ENCODE measurements around the gene RBP3.

Gene RBP3

DNA sequence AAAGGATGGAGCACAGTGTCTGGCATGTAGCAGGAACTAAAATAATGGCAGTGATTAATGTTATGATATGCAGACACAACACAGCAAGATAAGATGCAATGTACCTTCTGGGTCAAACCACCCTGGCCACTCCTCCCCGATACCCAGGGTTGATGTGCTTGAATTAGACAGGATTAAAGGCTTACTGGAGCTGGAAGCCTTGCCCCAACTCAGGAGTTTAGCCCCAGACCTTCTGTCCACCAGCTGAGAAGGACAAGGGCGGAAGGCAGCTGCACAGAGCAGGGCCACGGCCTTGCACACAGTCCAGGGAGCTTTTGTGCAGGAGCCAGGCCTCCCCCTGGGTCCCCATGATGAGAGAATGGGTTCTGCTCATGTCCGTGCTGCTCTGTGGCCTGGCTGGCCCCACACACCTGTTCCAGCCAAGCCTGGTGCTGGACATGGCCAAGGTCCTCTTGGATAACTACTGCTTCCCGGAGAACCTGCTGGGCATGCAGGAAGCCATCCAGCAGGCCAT, at the start of gene RBP3:
TSS of gene RBP3 (plus strand) at position 226 of the 514 bp plus-strand sequence. CDS start at position 348, 122 bp downstream.
- no peak for DNase-seq (ENCODE audit: low read depth in 2 of 3, low spot score in 2 of 3)

DNA sequence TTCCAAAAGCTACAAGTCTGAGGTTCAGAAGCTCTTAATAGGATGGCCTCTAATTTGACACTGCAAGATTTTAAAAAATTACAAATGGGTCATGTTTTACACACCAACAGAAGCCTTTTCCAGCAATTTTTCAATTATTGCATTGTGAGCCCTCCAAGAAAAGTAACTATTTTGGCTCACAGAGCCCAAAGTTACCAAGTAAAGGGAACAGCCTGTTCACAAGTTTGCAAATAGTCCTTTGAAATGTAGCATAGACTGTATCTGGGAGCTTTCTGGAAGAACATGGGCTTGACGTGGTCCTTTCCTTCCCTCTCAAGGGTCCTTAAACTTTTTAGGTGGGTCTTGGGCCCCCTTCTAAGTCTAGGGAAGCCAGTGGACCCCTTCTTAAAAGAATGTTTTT, 49.4 kb upstream of the RBP3 start:
- no peak for DNase-seq (ENCODE audit: low read depth in 2 of 3, low spot score in 2 of 3)

DNA sequence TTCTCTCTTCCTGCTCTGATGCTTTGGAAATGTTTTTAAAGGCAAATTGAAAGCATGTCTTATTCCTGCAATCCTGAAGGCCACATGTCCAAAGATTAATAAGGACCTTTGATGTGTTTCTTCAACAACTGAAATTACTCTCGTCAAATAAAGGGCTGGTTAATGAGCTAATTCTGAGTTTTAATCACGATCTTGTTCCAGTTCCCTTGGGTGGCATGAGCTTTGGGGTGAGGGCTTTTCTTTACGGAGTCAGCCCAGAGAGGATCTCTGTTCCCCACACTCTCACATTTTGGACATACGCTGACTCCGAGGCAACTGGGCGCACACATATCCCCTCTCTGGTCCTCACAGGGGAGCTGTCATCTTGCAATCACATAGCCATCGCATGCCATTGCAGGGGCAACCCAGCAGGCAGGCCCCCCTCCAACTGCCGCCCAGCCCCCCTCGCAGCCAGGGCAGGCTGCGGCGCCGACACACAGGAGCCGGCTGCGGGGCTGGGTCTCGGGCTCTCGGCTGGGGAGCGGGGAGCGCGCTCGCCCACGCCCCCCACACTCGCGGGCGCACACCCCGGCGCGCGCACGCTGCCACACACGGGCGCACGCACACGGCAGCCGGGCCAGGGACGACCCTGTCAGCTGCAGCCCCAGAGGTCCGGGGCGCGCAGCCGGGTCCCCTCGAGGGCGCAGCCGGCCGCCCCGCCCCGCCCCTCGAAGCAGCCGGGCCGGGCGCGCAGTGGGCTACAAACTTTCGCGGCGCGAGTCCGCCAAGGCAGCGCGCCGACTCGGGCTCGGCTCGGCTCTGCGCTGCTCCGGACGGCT, 48.3 kb upstream of the RBP3 start, which contains the start of gene GDF10:
TSS of gene GDF10 (plus strand) at position 587 of the 818 bp plus-strand sequence. CDS start 455 bp downstream, outside the sequence.
- DNase-seq (ENCODE audit: low read depth in 2 of 3, low spot score in 2 of 3) = no peak

DNA sequence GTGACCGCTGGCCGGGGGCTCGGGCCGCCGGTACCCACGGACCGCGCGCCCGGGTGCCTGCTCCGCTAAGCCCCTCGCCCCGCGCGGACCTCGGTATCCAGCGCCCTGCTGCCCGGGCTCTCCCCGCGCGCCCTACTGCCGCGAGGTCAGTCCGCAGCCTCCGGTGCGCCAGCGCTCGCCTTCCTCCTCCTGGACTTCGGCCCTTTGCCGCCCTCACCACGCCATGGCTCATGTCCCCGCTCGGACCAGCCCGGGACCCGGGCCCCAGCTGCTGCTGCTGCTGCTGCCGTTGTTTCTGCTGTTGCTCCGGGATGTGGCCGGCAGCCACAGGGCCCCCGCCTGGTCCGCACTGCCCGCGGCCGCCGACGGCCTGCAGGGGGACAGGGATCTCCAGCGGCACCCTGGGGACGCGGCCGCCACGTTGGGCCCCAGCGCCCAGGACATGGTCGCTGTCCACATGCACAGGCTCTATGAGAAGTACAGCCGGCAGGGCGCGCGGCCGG, 47.7 kb upstream of the RBP3 start:
- DNase-seq (ENCODE audit: low read depth in 2 of 3, low spot score in 2 of 3) = no peak

DNA sequence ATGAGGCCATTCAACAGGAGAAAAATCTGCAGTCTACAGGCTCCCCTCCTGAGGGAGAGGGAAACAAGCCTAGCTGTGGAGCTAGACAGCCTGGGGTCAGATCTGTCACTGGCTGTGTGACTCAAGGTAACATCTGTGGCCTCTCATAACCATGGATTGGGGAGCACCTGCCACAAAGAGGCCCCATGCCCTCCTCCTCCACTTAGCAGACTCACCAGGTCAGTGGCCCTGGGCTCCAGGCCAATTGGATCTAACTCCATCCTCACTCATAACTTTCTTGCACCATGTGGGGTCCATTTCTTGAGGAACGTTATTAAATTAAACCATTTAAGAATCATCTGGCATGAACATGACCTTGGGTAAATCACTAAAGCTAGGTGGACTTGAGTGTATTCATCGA, 46.3 kb upstream of the RBP3 start:
- DNase-seq (ENCODE audit: low read depth in 2 of 3, low spot score in 2 of 3) = no peak

DNA sequence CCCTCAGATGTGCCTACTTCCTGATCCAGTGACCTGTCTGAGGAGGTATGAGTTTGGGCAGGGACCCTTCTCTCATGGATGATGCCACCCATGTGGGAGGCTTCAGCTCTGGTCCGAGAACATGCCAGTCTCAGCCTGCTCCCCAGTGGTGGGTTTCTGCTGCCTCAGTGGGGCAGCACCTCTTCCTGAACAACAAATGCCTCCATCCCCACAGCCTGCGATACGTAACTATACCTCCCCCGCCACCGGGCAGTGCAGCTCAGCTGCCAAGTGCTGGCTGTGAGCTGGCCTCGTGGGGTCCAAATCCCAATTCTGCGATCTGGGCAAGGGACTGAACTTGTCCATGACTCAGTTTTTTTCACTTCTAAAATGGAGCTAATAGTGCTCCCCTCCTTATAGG, 45.1 kb upstream of the RBP3 start:
- DNase-seq (ENCODE audit: low read depth in 2 of 3, low spot score in 2 of 3) = no peak

DNA sequence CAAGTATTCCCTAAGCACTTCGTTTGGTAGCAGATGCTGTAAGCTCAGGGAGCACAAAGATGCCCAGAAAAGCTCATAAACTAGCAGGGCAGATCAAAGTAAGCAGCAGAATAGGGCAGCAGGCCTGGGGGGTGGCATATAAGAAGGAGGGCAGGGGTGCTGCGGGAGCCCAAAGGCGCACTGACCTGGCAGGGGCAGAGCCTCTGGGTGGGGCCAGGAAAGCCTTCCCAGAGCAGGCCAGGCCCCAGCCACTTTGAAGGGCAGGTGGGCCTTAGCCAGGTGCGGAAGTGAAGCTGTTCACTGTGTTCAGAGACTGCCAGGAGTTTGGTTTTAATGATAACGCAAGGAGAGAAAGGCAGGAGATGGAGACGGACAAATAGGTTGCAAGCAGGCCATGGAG, 44.3 kb upstream of the RBP3 start:
- DNase-seq (ENCODE audit: low read depth in 2 of 3, low spot score in 2 of 3) = no peak

DNA sequence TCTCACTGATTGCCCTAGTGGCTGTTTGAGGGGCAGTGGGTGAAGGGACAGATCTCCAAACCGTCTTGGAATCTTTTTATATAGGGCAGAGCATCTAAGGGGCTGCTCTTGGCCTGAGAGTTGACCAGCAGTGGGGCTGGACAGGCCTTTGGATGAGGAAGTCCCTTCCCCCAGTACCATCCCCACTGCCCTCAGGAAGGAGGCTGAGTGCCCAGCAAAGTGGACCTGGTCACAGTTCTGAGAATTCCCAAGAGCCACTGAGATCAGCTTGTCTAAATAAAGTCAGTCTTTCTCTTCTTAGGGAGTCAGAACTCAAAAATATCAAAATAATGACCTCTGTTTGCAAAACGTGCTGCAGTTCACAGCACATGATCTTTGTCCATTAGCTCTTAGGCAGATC, 42.6 kb upstream of the RBP3 start:
- DNase-seq (ENCODE audit: low read depth in 2 of 3, low spot score in 2 of 3) = no peak

DNA sequence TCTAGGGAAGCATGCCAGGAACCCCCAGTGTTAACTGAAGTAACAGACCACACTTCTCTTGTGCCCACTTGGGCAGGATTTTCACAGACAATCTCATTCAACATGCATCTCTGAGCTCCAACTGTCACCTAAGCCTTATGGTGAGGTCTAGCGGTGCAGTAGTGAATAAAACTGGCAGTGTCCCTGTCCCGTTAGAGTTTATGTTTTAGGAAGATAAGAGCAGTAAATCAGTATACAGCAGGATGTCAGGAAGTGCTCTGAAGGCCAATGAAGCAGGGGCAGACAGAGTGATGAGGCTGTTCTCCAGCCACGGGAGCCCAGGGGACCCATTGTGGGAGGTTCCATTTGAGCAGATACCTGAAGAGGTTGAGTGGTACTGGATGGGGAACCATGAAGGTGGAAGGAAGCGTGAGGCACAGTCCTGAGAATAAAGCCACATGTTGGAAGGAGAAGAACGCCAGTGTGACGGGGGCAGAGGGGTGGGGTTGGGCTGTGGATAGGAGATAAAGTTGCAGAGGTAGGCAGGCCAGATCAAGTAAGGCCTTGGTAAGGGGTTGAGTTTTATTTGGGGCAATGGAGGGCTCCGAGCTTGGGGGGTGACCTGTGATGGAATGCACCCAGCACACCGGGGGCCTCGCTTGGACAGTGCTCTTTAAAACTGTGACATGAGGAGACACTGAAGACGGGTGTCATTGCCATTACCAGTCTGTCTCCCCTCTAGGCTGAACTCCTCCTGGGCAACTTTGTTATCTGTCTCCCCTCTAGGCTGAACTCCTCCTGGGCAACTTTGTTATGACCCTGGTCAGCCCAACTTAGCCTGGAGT, 41.6 kb upstream of the RBP3 start:
- DNase-seq (ENCODE audit: low read depth in 2 of 3, low spot score in 2 of 3) = no peak

DNA sequence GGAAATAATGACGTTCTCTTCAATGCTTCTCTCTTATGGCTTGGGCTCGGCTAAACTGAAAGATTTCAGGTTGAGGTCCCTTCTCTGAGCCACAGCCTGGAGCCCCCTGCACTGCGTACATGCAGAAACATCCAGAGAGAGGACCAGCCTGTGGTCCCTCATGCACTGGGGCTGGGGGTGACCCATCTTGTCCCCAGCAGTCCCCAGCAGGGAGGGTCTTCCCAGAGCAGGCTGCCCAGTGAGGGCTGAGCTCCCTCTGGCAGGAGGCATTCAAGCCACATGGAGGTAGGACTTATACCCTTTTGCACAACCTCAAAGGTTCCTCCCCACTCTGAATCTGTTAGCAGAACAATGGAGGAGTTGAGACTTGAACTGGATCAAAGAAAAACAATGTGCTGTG, 40.8 kb upstream of the RBP3 start:
- no peak for DNase-seq (ENCODE audit: low read depth in 2 of 3, low spot score in 2 of 3)

DNA sequence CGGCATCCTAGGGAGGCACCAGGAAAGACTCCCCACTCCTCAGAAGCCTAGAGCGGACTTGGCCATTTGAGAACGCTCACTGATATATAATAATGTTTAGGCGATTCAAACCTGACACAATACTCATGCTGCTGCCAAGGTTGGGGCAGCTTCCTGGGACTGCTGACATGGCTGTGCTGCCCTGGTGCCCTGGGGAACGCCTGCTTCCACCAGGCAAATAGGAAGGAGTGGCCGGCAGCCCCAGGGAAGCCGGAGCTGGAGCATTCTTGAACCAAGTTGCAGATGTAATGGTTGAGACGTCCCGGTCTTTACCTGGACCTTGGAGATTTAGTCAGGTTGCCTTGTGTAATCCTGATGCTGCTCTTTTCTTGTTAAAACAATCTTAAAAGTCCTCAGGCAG, 39.4 kb upstream of the RBP3 start:
- no peak for DNase-seq (ENCODE audit: low read depth in 2 of 3, low spot score in 2 of 3)

DNA sequence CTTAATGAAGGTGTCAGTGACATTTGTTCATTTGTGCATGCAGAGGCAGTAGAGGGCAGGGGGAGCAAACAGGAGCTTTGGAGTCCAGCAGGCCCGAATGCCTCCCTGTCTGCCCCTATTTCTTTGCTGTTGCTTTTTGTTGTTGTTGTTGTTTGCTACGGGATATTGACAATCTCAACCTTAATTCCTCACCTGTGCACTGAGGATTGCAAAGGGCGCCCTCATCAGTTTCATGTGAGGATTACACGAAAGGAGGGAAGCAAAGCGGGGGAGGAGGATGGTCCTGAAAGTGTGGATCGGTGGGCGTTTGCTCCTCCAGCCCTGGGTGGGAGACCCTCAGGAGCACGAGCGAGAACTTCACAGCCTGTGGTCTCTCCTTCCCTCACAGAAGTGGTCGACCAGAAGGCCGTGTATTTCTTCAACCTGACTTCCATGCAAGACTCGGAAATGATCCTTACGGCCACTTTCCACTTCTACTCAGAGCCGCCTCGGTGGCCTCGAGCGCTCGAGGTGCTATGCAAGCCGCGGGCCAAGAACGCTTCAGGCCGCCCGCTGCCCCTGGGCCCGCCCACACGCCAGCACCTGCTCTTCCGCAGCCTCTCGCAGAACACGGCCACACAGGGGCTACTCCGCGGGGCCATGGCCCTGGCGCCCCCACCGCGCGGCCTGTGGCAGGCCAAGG, 38.6 kb upstream of the RBP3 start:
- no peak for DNase-seq (ENCODE audit: low read depth in 2 of 3, low spot score in 2 of 3)

DNA sequence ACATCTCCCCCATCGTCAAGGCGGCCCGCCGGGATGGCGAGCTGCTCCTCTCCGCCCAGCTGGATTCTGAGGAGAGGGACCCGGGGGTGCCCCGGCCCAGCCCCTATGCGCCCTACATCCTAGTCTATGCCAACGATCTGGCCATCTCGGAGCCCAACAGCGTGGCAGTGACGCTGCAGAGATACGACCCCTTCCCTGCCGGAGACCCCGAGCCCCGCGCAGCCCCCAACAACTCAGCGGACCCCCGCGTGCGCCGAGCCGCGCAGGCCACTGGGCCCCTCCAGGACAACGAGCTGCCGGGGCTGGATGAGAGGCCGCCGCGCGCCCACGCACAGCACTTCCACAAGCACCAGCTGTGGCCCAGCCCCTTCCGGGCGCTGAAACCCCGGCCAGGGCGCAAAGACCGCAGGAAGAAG, 38.1 kb upstream of the RBP3 start:
- DNase-seq (ENCODE audit: low read depth in 2 of 3, low spot score in 2 of 3) = no peak

DNA sequence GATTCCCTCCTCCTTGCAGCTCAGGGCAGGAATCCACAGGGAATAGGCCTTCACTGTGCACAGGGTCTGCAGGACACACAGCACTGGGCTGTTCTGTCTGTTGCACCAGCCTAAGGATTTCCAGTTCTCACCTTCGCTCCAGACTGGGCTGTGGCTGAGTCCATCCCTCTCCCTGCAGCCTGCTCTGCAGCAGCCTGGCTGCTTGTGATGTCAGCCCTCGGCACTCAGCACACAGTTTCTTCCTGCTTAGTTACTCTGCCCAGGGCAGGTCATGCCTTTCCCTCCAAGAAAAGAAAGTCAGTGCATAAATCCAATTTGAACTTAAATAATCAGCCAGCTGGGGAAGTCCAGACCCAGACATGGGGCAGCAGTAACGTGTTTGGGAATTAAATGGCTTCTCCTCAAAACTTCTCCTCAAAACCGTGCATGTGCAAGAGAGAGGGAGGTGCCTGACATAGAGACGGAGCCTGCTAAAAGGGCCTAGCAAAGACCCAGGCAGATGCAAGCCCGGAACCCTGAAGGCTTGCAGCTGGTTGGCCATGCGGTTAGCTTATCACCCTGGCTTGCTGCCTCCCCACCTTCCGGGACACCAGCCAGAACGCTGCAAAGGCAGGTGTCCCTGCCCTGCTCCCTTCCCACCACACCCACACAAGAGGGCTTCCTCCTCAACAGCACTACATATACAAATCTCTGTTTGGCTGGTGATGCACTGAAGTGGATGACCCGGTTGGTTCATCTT, 36.8 kb upstream of the RBP3 start:
- peak in 1 of 3 experiments; percentile 5 for DNase-seq (ENCODE audit: low read depth in 2 of 3, low spot score in 2 of 3)

DNA sequence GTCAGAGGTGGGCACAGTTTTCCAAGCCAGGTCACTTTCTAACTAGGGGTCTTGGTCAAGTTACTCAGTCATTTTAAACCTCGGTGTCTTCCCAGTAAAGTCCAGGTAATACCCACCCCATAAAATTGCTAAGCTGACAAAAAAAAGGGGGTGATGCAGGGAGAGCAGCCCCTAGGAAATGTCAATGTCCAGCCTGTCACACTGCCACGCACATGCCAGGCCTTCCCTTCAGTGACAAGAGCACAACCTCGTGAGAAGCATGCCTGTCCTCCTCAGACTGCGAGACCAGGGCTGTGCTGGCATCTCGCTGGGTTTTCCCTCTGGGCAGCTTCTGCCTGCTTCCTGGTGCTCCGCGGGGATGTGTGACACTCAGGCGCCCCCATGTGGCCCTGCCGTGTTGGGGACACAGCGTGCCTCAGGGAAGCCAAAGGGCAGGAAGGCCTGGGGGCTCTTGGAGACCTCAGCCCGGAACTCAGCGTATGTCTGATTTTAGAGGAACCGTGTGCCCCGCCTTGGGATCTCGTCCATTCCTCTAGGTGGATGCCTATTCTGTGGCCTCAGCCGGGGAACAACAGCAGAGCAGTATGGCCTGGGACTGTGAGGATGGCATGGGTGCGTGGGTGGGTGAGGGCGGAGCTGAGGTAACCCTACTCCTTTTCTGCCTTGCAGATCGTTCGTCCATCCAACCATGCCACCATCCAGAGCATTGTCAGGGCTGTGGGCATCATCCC, 36.1 kb upstream of the RBP3 start:
- peak; percentile 43 to 65 (median 64) for DNase-seq (ENCODE audit: low read depth in 2 of 3, low spot score in 2 of 3)

DNA sequence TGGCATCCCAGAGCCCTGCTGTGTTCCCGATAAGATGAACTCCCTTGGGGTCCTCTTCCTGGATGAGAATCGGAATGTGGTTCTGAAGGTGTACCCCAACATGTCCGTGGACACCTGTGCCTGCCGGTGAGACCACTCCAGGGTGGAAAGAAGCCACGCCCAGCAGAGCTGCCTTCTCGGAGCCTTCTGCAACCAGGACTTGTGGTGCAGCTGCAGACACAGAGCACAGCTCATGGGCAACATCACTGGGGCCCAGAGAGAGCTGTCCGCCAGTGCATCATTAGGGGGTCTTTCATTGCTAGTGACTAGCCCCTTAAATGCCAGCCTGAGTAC, 35.5 kb upstream of the RBP3 start:
- no peak for DNase-seq (ENCODE audit: low read depth in 2 of 3, low spot score in 2 of 3)

DNA sequence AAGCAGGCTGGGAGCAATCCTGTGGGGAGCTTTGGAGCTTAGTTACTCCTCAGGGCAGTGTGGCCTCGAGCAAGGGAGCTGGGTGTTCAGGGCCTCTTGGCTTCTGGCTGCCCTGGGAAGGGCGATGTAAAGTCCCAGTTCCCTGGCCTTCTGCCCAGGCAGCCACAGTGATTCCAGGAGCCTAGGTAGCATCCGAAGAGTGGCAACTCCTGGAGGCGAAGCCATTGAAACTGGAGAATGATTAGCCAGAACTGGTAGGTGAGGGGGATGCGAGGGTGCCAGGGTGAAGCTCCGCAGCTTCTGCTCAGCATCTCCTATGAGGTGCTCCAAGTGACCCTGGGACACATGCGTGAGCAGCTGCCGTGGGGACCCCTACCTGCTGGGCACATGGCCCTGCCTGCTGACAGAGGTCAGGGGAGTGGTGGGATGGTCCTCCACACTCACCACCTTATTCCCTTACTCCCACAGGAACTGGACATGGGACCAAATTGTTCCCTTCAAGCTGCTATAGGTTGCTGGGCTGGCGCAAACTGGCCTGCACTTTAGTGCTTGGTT, 33.7 kb upstream of the RBP3 start:
- DNase-seq (ENCODE audit: low read depth in 2 of 3, low spot score in 2 of 3) = no peak

DNA sequence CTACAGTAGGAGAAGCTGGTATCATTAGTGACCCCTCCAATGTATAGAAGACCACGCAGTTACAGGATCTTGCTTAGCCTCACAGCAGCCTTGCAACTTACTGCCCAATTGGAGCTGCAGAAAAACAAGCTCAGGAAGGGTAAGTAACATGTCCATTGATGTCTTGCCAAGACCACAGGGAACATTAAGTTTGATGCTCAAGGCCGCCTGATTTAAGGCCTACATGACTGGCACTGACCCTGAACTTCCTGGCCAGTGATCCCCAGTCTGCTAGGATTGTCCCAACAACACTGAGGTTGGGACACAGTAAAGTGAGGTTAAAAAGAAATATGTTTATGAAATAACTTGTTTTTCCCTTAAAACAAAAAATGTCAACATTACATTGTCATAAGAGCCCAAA, 32.7 kb upstream of the RBP3 start:
- DNase-seq (ENCODE audit: low read depth in 2 of 3, low spot score in 2 of 3) = no peak

DNA sequence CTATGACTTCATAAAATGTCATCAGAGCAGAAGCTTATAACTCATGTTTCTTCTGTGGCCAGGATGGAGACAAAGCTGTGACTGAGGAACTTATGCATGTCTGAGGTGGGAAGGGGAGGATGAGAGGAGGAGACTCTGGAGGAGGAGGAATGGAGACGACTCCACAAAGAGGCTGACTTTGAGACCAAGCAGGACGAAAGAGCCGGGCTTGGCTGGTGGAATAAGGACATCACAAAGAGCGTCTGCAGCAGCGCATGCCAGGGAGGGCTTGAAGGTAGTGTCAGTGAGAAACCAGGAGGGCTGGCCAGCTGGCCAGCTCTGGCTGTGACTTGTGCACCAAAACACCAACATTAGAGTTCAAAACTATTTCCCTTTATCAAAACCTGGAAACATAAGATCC, 32.0 kb upstream of the RBP3 start:
- DNase-seq (ENCODE audit: low read depth in 2 of 3, low spot score in 2 of 3) = no peak

DNA sequence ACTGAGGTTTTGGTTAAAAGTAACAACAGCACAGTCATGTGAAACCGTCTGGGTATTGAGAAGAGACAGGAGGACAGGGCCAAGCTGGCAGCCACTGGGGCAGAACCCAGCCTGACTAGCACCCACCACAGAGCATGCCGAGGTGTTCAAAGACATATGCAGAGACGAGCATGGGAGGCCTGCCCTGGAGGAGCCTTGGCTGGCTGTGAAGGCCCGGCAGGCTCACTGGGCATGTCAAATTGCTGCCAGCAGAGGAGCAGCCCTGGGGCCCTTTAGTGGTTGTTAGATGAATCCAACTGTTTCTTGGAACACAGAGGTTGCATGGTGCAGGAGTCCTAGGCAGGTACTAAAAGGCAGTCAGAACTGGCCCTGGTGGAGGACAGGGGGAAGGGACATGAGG, 30.9 kb upstream of the RBP3 start:
- no peak for DNase-seq (ENCODE audit: low read depth in 2 of 3, low spot score in 2 of 3)
